ENCODE results near the gene SORL1.

The SORL1 gene

GRCh38 chr11:121431820-121432526 lies 20.1 kb upstream of the SORL1 start:
- no peak for DNase-seq

DNA sequence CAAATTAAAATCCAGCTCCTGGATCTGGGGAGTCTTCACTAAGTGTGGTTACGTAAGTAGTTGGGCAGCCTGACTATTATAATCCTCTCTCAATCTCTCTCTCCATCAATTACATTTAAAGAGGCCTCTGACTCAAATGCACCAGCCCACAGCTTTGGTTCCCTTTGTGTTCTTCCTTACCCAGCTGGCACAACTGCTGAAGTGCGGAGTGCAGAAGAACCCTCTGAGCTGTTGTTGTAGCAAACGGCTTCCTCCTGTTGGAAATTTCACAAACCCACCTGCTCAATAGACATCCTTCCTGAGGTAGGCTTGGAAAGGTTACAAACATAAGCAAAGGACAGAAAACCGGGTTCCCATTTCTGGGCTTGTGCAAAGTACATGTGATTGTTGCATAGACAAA lies 17.0 kb upstream of the SORL1 start:
- DNase-seq: no peak

DNA sequence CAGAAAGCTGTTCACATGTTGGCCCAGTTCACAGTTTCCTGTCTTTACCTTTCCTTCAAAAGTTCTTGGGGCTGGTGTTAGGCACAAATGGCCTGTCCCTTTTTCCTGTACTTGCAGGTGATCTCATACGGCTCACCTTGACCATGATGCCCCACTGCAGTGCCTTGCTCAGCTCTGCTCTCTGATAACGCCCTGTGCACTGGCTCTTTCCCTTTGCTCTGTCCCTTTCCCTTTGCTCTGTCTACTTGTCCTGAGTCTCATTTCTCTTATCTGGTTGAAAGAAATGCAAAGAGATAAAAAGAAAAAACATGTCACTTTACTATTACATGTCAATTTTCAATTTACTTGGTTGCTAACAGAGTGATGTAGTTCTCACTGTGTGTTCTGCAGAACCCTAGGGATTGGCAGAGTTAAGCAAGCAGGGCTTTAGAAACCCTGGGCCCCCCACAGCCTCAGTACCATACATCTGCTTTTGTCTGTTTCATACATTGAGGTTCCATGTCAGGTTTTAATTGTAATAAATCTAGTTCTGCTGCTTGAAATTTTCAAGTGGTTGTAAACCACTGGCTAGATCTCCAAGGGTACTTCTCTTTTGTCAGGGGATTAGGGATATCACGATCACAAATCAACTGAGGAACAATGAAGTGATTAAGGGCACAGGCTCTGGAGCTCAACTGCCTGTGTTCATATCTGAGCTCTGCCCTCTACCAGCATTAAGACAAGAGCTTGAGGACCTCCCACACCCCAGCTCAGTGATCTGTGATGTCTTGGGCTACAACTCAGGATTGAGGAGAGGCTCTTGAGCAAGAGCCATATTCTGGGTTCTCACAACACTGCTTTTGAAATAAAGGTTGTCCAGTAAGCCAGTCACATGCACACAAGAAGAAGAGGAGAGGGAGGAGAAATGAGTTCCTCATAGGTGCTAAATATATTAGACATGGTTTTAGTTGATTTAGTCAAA lies 16.3 kb upstream of the SORL1 start:
- no peak for DNase-seq

- no peak for DNase-seq
Observed at GRCh38 chr11:121437018-121437685, 15.0 kb upstream of the SORL1 start.

DNA sequence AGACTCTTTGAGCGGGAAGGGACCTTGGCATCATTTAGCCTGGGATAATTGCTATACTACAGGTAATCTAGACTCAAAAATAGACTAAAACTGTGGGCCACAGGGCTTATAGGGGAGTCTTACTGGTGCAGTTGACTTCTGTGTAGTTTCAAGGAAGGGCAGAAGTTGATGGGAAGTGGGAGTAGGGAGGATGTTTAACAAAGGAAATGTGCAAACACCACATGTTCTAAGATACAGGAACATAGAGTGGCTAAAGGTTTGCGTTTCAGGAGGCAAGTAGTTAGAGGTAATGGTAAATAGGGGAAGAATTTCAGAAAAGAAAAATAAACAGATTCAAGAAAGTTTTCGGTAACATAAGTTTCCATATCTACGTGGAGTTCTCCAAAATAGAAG lies 14.4 kb upstream of the SORL1 start:
- DNase-seq: no peak

DNA sequence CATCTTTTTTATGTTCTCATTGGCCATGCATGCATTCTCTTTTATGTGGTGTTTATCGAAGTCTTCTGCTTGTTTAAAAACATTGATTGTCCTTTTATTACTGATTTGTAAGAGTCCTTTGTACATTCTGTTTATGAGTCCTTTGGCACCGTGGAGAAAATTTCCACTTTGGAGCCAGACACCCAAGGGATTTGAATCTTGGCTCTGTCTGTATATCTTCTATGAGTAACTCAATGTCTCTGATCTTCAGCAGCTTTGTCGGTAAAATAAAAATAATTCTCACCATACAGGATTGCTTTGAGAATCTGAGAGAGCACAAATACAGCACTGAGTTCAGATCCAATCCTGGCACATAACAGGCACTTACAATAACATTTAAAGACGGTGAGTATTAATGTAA lies 12.8 kb upstream of the SORL1 start:
- no peak for DNase-seq

GRCh38 chr11:121439759-121440158 lies 12.4 kb upstream of the SORL1 start:
- DNase-seq: no peak

DNA sequence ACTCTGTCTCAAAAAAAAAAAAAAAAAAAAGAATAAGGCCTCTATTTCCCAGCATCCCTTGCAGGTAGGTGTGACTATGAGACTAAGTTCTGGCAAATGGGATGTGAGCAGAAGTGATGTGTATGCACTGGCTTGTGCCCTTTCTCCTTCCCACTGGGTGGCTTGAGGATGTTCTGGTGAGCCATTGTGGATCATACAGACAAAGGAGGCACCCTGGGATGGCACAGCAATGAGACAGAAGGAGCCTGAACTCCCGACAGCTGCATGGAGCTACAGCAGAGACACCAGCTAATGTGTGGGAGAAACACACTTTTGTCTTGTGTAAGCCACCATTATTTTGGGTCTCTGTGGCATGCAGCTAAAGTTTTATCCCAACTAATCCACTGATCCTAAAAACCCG lies 10.6 kb upstream of the SORL1 start:
- DNase-seq: no peak

DNA sequence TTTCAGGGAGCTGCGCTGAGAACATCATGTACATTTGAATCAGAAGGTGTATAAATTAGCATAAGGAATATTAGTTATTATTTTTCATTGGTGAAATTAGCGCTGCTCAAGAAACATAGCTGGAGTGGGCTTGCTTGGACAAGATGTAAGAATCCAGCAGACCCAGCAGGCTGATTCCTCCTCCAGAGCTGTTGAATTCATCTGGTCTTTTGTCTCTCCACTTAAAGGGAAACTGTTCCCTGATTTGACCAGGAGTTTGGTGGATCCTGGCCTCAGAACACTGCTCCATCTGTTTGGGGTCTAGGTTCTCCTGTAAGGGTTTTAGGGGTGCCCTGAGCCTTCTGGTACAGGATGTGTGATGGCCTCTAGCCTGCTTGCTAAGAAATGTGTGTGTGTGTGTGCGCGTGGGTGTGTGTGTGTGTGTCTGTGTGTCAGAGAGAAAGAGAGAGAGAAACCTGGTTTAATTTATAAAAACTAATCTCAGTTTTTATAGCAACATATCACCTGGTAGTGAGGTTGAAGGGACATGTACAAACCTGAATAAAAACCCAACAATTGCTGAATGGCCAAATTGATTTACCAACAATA lies 8.3 kb upstream of the SORL1 start:
- DNase-seq: no peak

GRCh38 chr11:121444526-121444925 lies 7.6 kb upstream of the SORL1 start:
- no peak for DNase-seq

DNA sequence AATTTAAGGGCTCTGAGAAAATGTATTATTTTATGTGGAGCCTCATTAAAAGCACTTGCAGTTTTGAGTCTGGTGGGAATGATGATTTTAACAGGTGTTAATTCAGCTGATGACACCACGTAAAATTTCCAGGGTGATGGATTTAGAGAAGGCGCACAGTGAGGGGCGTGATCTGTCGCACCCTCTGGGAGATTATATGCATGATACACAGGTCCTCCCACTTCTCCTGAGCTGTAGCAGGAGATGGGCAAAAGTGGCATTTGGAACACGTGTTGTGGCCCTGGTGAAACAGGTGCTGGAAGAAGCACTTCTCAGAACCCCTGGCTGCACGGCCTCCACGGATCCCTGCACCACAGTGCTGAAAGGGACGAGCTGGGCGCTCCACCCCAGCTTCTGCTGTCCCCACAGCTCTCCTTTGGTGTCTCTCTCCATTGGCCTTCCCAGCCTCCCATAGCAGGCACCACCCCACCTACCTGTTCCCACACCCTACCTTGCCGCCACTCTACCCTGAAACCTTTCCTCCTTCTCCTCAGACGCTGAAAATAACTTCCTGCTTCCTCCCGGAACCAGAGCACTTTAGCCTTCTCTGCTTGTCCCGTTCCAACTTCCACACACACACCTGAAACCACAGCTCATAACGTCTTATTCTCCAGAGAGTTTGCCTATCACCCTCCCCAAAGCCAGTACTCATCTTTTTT lies 6.9 kb upstream of the SORL1 start:
- DNase-seq: no peak

GRCh38 chr11:121446752-121447156 lies 5.4 kb upstream of the SORL1 start:
- DNase-seq: peak; percentile 40

DNA sequence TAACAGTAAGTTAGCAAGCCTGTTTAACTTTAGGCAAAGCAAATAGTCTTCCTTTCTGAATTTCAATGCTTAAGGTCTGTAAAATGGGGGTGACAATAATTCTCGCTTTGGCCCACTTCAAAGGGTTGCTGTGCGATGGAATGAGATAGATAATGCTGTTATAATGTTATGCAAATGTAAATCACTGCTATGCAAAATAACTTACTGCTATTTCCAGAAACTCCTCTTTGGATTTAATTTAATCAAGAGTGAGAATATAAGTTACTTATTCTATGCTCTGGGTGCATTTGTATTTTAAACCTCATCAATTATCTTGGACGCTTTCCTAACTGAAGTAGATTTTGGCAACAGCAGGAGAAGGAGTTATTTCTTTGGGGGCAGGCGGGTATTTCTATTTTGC lies 4.1 kb upstream of the SORL1 start:
- no peak for DNase-seq

DNA sequence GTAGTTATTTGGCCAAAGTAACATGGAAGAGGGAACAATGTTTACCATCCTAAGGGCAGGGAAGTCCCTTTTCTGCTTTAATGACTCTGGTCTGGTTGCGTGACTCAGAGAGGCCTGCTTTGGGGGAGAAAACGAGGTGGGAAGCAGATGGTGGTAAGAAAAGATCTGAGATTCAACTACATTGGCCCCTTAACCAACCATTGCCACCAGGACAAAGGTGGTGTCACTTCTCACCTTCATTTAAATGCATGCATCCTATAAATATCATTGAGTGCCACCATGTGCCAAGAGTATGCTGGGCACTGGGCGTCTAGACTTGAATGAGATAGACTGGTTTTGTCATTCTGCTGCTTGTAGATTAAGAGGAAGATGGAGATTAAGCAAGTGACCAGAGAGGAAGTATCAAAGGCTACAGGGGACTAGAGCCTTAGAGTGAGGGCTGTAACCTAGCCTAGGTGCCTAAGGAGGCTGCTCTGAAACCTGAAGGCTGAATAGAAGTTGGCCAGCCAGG lies 3.6 kb upstream of the SORL1 start:
- no peak for DNase-seq

DNA sequence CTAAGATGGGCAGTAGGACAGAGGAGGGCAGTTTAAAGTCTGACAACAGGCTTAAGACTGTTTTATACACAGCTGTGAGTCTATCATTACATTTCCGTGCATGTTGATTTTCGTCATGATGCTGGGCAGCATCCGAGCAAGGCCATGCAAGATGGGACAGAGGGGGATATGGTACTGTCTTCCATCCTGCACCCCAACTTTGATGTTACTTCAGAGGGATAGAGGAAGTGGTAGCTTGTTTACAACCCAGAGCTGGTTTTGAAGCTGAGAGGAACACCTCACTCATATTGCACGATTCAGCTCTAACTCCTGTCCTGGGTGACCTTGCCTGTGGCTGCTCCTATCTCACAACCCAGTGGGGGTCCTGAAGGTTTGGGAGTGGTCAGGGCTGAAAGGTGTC lies 3.0 kb upstream of the SORL1 start:
- DNase-seq: no peak

DNA sequence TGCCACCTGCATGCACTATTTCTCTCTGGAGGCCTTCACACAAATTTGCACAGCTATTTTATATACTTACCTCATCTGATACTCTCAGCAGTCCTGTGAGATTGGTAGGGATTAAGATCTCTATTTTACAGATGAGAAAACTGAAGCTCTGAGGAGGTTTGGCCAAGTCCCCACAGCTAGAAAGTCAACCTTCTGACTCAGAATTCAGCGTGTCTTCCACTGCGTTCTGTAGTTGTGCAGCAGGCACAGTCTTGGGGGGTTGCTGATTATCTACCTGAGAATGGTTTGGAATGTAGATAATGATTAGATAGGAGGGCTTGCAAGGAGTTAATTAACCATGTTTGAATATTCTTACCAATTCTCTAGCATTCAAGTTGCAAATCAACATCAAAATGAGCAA lies 2.5 kb upstream of the SORL1 start:
- DNase-seq: no peak

GRCh38 chr11:121450401-121450800 lies 1.7 kb upstream of the SORL1 start:
- DNase-seq: no peak

DNA sequence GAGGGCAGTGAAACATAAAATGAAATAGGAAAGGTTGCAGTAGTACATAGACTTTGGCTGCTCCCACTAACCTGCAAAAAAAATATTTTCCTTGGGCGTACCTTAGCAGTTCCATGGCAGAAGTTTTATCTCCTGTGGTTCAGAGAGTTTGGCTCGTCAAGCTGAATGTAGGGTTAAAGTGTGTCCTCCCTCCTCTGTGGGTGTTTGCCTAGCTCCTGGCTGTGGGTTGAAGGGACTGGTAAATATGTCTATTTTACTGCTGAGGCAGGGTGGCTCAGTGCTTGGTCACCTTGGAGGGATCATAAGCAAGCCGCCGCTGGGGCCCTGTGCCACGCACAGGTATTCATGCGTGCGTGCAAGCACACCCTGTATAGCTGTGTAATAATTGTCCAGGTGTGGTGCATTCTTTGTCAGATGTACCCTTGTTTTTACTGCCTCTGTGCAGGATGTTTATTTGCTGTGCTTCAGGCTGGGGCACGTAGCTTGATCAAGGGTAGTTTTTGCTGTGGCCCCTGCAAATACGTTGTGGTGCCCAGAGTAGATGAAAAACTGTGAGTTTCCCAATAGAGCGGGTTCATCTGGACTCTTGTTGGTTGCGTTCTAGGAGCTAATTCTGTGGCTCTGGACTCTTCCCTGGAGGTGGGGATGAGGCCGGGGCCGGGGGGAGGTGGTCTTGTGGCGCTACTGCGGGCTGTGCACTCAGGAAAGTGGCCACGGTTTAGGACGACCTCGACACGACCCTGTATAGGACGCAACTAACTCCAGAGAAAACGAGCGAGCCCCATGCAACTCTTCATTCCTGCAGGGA lies 732 bp upstream of the SORL1 start:
- DNase-seq: no peak

- DNase-seq: peak; percentile 6
Observed at GRCh38 chr11:121452609-121453150, 566 bp downstream of the SORL1 start, which contains the start of gene SORL1-AS1. Gene SORL1-AS1, minus strand, starts transcription at chr11:121452967.

GRCh38 chr11:121453589-121454299 lies 1.6 kb downstream of the SORL1 start:
- DNase-seq: no peak
